ENCODE measurements around the gene KSR1. TPM values are rescaled to one million over a fixed set of nuclear protein-coding genes. Genes with fewer than 3 reads are reported as not detected.

The KSR1 gene
- total and polyA plus RNA-seq, 2 experiments from 2014 or later: 7.8 to 53.2 TPM

GRCh38 chr17:27407916-27408864 lies 48.1 kb upstream of the KSR1 start:
- no peak for DNase-seq (ENCODE audit: low spot score)
- Histone ChIP-seq H3F3A (replicated peaks; ENCODE audit: low read depth) (no peaks in the 10 kb centered on the region), H3K9me2 (ENCODE audit: insufficient read depth) (peaks cover 9% of the 10 kb centered on the region; the same call in 1 of the 2 replicates), H3K36me3 (ENCODE audit: insufficient read depth) (no peaks in the 10 kb centered on the region), H2AFZ (no peak overlapping the region), H3K27me3 (ENCODE audit: insufficient read depth) (no peaks in the 10 kb centered on the region), H3K4me1 (ENCODE audit: insufficient read depth) (no peaks in the 10 kb centered on the region; the same call in 1 of the 2 replicates), H4K20me1 (replicated peaks; ENCODE audit: insufficient read depth) (no peaks in the 10 kb centered on the region), H3K4me2 (no peak overlapping the region), H3K79me2 (replicated peaks; ENCODE audit: insufficient read depth) (no peaks in the 10 kb centered on the region), H3K27ac (ENCODE audit: low read depth) (no peak overlapping the region), H3K4me3 (no peak overlapping the region)
- Mint-ChIP-seq H3K4me1 (peaks cover 11% of the 10 kb centered on the region), H3K36me3 (ENCODE audit: low read depth) (no peaks in the 10 kb centered on the region), H3K4me3 (no peak overlapping the region), H3K9me3 (no peaks in the 10 kb centered on the region; the same call in 2 of the 3 replicates), H3K27ac (no peak overlapping the region), H3K27me3 (ENCODE audit: insufficient read depth, low read depth, poor library complexity) (peaks cover 5% of the 10 kb centered on the region)
- no peak; the same call in 2 of the 3 replicates for ATAC-seq
- TF ChIP-seq, protein P1, sequence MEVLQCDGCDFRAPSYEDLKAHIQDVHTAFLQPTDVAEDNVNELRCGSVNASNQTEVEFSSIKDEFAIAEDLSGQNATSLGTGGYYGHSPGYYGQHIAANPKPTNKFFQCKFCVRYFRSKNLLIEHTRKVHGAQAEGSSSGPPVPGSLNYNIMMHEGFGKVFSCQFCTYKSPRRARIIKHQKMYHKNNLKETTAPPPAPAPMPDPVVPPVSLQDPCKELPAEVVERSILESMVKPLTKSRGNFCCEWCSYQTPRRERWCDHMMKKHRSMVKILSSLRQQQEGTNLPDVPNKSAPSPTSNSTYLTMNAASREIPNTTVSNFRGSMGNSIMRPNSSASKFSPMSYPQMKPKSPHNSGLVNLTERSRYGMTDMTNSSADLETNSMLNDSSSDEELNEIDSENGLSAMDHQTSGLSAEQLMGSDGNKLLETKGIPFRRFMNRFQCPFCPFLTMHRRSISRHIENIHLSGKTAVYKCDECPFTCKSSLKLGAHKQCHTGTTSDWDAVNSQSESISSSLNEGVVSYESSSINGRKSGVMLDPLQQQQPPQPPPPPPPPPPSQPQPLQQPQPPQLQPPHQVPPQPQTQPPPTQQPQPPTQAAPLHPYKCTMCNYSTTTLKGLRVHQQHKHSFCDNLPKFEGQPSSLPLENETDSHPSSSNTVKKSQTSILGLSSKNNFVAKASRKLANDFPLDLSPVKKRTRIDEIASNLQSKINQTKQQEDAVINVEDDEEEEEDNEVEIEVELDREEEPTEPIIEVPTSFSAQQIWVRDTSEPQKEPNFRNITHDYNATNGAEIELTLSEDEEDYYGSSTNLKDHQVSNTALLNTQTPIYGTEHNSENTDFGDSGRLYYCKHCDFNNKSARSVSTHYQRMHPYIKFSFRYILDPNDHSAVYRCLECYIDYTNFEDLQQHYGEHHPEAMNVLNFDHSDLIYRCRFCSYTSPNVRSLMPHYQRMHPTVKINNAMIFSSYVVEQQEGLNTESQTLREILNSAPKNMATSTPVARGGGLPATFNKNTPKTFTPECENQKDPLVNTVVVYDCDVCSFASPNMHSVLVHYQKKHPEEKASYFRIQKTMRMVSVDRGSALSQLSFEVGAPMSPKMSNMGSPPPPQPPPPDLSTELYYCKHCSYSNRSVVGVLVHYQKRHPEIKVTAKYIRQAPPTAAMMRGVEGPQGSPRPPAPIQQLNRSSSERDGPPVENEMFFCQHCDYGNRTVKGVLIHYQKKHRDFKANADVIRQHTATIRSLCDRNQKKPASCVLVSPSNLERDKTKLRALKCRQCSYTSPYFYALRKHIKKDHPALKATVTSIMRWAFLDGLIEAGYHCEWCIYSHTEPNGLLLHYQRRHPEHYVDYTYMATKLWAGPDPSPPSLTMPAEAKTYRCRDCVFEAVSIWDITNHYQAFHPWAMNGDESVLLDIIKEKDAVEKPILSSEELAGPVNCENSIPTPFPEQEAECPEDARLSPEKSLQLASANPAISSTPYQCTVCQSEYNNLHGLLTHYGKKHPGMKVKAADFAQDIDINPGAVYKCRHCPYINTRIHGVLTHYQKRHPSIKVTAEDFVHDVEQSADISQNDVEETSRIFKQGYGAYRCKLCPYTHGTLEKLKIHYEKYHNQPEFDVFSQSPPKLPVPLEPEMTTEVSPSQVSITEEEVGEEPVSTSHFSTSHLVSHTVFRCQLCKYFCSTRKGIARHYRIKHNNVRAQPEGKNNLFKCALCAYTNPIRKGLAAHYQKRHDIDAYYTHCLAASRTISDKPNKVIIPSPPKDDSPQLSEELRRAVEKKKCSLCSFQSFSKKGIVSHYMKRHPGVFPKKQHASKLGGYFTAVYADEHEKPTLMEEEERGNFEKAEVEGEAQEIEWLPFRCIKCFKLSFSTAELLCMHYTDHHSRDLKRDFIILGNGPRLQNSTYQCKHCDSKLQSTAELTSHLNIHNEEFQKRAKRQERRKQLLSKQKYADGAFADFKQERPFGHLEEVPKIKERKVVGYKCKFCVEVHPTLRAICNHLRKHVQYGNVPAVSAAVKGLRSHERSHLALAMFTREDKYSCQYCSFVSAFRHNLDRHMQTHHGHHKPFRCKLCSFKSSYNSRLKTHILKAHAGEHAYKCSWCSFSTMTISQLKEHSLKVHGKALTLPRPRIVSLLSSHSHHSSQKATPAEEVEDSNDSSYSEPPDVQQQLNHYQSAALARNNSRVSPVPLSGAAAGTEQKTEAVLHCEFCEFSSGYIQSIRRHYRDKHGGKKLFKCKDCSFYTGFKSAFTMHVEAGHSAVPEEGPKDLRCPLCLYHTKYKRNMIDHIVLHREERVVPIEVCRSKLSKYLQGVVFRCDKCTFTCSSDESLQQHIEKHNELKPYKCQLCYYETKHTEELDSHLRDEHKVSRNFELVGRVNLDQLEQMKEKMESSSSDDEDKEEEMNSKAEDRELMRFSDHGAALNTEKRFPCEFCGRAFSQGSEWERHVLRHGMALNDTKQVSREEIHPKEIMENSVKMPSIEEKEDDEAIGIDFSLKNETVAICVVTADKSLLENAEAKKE (CRISPR knock-in tag; IDR thresholded peaks at IDR 0.05): no peak
- TF ChIP-seq ZNF331 (CRISPR knock-in tag; IDR thresholded peaks at IDR 0.05; ENCODE audit: low read depth) (no peak), STAT1 (IDR thresholded peaks at IDR 0.05; ENCODE audit: unreplicated experiment) (no peak), CTCF (conservative IDR thresholded peaks at IDR 0.05; ENCODE audit: low read depth in 2 of 2) (no peak), NANOG (IDR thresholded peaks at IDR 0.05; ENCODE audit: borderline replicate concordance) (no peak), ZNF114 (CRISPR knock-in tag; IDR thresholded peaks at IDR 0.05) (no peak), EZH2phosphoT487 (IDR thresholded peaks at IDR 0.05; ENCODE audit: unreplicated experiment) (no peak), JUNB (IDR thresholded peaks at IDR 0.05; ENCODE audit: unreplicated experiment) (no peak), POLR2AphosphoS5 (IDR thresholded peaks at IDR 0.05; ENCODE audit: low read depth) (no peak), CREB1 (CRISPR knock-in tag; IDR thresholded peaks at IDR 0.05; ENCODE audit: low read depth) (no peak), EZH2 (IDR thresholded peaks at IDR 0.05; ENCODE audit: low read depth, unreplicated experiment) (no peak)
- TF ChIP-seq, protein P2, sequence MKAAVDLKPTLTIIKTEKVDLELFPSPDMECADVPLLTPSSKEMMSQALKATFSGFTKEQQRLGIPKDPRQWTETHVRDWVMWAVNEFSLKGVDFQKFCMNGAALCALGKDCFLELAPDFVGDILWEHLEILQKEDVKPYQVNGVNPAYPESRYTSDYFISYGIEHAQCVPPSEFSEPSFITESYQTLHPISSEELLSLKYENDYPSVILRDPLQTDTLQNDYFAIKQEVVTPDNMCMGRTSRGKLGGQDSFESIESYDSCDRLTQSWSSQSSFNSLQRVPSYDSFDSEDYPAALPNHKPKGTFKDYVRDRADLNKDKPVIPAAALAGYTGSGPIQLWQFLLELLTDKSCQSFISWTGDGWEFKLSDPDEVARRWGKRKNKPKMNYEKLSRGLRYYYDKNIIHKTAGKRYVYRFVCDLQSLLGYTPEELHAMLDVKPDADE (IDR thresholded peaks at IDR 0.05): no peak
- TF ChIP-seq, protein P3, sequence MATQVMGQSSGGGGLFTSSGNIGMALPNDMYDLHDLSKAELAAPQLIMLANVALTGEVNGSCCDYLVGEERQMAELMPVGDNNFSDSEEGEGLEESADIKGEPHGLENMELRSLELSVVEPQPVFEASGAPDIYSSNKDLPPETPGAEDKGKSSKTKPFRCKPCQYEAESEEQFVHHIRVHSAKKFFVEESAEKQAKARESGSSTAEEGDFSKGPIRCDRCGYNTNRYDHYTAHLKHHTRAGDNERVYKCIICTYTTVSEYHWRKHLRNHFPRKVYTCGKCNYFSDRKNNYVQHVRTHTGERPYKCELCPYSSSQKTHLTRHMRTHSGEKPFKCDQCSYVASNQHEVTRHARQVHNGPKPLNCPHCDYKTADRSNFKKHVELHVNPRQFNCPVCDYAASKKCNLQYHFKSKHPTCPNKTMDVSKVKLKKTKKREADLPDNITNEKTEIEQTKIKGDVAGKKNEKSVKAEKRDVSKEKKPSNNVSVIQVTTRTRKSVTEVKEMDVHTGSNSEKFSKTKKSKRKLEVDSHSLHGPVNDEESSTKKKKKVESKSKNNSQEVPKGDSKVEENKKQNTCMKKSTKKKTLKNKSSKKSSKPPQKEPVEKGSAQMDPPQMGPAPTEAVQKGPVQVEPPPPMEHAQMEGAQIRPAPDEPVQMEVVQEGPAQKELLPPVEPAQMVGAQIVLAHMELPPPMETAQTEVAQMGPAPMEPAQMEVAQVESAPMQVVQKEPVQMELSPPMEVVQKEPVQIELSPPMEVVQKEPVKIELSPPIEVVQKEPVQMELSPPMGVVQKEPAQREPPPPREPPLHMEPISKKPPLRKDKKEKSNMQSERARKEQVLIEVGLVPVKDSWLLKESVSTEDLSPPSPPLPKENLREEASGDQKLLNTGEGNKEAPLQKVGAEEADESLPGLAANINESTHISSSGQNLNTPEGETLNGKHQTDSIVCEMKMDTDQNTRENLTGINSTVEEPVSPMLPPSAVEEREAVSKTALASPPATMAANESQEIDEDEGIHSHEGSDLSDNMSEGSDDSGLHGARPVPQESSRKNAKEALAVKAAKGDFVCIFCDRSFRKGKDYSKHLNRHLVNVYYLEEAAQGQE (IDR thresholded peaks at IDR 0.05; ENCODE audit: unreplicated experiment): no peak
